HepG2 (cell line): Measurements from ENCODE around the gene CRYAA.

Experiments
- NR3C1 ChIP-seq: sonication (generic); formaldehyde crosslinking; IDR thresholded peaks from 2 replicates; pipeline ENCODE4 v1.4.0; 2020; ENCODE audit warnings: missing genetic modification reagents
- SATB2 ChIP-seq: sonication (generic); formaldehyde crosslinking; IDR thresholded peaks from 2 replicates; pipeline ENCODE4 v1.5.0; 2020; ENCODE audit warnings: missing genetic modification reagents
- SETDB1 ChIP-seq: sonication (generic); formaldehyde crosslinking; IDR thresholded peaks from 2 replicates; pipeline ENCODE4 v1.5.1; 2020; ENCODE audit warnings: missing genetic modification reagents, mild to moderate bottlenecking, borderline replicate concordance
- SIX4 ChIP-seq: sonication (generic); formaldehyde crosslinking; IDR thresholded peaks from 2 replicates; pipeline ENCODE4 v1.4.0; 2020; ENCODE audit warnings: missing genetic modification reagents
- SRSF9 ChIP-seq: fragments of 200-400 bp; formaldehyde crosslinking; IDR thresholded peaks from 2 replicates; pipeline ENCODE4 v1.6.1; 2018; ENCODE audit warnings: borderline replicate concordance, mild to moderate bottlenecking, low read depth, low read length; ENCODE audit not compliant: insufficient read depth, poor library complexity, severe bottlenecking
- ZC3H4 ChIP-seq: sonication (generic); formaldehyde crosslinking; IDR thresholded peaks from 2 replicates; pipeline ENCODE4 v1.4.0; 2020; ENCODE audit warnings: missing genetic modification reagents, borderline replicate concordance
- ZKSCAN1 ChIP-seq: fragments of 150-350 bp; IDR thresholded peaks from 2 replicates; pipeline ENCODE4 v1.6.1; 2014; ENCODE audit warnings: low read length
- ZNF24 ChIP-seq: fragments of 450-650 bp; IDR thresholded peaks from 2 replicates; pipeline ENCODE4 v1.6.1; 2017; ENCODE audit warnings: antibody characterized with exemption, mild to moderate bottlenecking
- ZNF317 ChIP-seq: sonication (generic); formaldehyde crosslinking; IDR thresholded peaks from 2 replicates; pipeline ENCODE4 v1.5.0; 2020; ENCODE audit warnings: mild to moderate bottlenecking, missing genetic modification reagents
- ZUFSP ChIP-seq: sonication (generic); formaldehyde crosslinking; IDR thresholded peaks from 2 replicates; pipeline ENCODE4 v1.9.0; 2021; ENCODE audit warnings: missing genetic modification reagents, mild to moderate bottlenecking, borderline replicate concordance
- TF ChIP-seq, protein P1 (sequence below), 2 experiments: sonication (generic) in 1 of 2; formaldehyde crosslinking in 1 of 2; IDR thresholded peaks; 2 replicates each; pipeline versions ENCODE4 v1.5.1 to v1.6.1; 2011 to 2020; ENCODE audit warnings: borderline replicate concordance in 1 of 2, low read depth in 1 of 2, low read length in 1 of 2, mild to moderate bottlenecking in 1 of 2, missing genetic modification reagents in 1 of 2, moderate library complexity in 1 of 2

GRCh38 chr21:43196826-43197225 is 28.0 kb downstream of the CRYAA start:
- no peak for TF ChIP-seq ZNF317 (CRISPR knock-in tag)
- TF ChIP-seq SRSF9 = no peak
- no peak for TF ChIP-seq ZUFSP (CRISPR knock-in tag)
- TF ChIP-seq SATB2 (CRISPR knock-in tag) = no peak
- TF ChIP-seq, protein P1, sequence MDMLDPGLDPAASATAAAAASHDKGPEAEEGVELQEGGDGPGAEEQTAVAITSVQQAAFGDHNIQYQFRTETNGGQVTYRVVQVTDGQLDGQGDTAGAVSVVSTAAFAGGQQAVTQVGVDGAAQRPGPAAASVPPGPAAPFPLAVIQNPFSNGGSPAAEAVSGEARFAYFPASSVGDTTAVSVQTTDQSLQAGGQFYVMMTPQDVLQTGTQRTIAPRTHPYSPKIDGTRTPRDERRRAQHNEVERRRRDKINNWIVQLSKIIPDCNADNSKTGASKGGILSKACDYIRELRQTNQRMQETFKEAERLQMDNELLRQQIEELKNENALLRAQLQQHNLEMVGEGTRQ (IDR thresholded peaks at IDR 0.05; ENCODE audit: low read depth, low read length) = no peak
- TF ChIP-seq, protein P1 (CRISPR knock-in tag; IDR thresholded peaks at IDR 0.05; ENCODE audit: borderline replicate concordance) = no peak
- TF ChIP-seq SIX4 = no peak
- TF ChIP-seq NR3C1 (CRISPR knock-in tag) = no peak
- no peak for TF ChIP-seq ZNF24
- no peak for TF ChIP-seq ZKSCAN1
- TF ChIP-seq ZC3H4 (CRISPR knock-in tag) = no peak
- TF ChIP-seq SETDB1 = no peak
